GM18508 (cell line): ENCODE data around the gene HDAC9.
"Not testable (repeated sequence)": the region's sequence is repeated elsewhere in the genome, so short reads cannot be mapped to it uniquely, and the experiment has no call there.

Experiments
- ATAC-seq: cut with Tn5 transposase; IDR thresholded peaks from one replicate; pipeline ENCODE4 v1.9.1; 2021; ENCODE audit warnings: moderate number of reproducible peaks; ENCODE audit not compliant: insufficient read depth, unreplicated experiment

HDAC9 gene

DNA sequence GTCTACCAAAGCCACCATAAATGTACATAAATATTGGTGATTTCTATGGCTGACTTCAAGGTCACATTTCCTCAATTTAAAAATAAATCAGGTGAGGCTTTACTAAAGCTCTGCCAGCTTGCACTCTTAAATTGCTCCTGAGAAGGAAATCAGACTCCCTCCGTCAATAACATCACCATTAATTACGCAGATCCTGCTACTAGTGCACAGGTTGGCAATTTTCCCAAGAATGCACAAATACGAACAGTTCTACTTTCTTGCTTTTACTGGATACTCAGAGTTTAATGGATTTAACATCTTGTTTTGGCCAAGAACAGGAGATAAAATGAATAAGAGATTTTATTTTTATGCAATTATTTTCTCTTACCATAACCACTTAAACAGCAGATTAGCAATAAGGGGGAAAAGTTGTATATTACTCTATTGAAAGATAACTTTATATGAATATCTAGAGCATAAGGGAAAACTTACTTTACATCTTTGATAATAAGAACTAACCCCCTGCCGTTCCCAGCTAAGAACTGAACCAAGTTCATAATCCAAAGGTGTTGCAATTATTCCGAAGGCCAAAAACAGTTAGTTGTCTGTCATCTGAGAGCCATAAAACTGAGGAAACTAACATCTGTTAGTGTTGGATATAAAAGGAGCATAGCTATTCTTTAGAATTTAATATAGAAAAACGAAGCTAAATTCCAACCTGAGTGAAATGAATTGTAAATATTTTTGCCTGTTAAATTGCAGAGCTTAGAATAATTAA lies 481.3 kb downstream of the HDAC9 start:
- ATAC-seq = no peak

DNA sequence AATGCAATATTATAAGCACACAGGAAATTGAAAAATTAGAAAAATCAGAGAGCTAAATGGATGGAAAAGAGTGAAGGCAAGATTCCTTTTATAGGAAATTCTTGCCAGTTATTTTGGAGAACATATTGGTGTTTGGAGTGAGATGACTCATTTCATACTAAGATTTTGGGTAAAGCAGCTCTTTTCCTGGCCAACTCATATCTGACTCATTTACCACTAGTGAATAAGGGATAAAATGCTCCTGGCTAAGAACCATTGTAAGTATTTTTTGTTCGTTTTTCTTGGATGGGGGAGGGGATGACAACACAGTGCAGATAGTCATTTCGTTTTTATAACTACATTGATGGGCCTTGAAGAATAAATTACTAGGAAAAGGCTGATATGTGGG lies 482.6 kb downstream of the HDAC9 start:
- no peak for ATAC-seq

DNA sequence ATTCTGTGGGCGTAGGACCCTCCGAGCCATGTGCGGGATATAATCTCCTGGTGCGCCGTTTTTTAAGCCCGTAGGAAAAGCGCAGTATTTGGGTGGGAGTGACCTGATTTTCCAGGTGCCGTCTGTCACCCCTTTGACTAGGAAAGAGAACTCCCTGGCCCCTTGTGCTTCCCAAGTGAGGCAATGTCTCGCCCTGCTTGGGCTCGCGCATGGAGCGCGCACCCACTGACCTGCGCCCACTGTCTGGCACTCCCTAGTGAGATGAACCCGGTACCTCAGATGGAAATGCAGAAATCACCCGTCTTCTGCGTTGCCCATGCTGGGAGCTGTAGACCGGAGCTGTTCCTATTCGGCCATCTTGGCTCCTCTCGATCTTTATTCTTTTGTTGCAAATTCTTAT lies 495.2 kb downstream of the HDAC9 start:
- not testable (repeated sequence) for ATAC-seq

DNA sequence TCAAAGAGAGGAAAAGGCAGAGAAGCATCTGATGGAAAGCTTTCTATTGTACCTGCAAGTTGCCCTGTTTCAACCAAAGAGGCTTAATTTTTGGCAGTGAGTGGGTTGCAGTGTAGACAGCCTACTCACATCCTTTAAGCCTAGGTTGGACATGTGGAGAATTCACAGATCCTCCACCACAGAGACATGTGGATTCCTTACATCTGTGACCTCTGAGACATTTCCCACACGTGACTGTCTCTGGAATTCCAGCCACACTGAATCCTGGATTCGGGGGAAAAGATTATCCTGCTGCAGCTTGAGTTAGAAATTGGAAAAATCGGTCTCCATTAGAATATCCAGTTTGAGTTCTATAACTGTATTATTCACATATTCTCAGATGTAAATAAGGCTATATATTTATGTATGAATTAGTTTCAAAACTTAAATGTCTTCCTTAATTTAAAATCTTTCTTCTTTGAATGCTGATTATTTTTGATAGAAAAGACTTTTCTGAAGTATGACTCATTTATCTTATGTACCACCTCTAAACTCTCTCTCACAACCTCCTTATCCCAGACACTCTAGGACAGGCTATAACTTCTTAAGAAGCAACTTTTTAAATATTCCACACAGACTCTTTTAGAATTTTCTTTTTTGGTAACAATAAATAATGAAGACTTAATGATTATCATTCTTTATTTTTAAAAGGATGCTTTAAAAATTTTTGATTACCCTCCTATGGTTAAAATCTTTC lies 498.6 kb downstream of the HDAC9 start:
- ATAC-seq = no peak

DNA sequence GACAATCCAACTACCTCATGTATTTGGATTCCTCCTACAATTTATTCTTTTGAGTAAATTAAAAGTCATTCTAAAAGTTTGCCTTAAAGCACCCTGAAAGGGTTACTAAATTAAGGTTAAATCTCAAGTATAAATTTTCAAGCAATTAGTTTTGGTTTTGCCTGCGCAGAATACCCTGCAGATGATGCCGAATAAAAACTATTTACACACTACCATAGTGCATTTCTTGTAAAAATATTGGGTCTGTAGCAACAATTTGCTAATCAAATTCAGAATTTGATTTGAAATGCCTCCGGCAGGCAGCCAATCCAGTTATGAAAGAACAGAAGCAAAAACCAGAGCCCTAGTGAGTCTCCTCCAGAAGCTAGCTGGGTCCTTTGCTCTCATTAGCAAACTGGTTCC lies 499.7 kb downstream of the HDAC9 start:
- no peak for ATAC-seq

DNA sequence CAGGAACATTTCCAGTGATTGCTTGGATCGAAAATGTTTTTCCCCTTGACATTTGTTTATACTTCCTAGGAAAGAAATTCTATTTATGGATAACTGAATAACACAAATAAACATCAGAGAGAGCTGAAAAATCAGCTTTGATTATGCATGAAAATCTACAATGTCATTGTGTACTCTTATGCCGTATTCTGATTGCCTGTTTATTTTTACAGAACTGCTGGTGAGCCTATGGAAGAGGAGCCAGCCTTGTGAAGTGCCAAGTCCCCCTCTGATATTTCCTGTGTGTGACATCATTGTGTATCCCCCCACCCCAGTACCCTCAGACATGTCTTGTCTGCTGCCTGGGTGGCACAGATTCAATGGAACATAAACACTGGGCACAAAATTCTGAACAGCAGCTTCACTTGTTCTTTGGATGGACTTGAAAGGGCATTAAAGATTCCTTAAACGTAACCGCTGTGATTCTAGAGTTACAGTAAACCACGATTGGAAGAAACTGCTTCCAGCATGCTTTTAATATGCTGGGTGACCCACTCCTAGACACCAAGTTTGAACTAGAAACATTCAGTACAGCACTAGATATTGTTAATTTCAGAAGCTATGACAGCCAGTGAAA lies 500.4 kb downstream of the HDAC9 start:
- ATAC-seq = no peak

DNA sequence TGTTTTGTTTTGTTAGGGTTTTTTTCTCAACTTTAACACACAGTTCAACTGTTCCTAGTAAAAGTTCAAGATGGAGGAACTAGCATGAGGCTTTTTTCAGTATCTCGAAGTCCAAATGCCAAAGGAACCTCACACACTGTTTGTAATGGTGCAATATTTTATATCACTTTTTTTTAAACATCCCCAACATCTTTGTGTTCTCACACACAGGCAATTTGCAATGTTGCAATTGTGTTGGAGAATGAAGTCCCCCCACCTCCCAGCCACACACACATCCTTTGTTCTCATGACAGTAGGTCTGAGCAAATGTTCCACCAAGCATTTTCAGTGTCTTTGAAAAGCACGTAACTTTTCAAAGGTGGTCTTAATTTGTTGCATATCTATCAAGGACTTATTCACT lies 501.0 kb downstream of the HDAC9 start:
- no peak for ATAC-seq

DNA sequence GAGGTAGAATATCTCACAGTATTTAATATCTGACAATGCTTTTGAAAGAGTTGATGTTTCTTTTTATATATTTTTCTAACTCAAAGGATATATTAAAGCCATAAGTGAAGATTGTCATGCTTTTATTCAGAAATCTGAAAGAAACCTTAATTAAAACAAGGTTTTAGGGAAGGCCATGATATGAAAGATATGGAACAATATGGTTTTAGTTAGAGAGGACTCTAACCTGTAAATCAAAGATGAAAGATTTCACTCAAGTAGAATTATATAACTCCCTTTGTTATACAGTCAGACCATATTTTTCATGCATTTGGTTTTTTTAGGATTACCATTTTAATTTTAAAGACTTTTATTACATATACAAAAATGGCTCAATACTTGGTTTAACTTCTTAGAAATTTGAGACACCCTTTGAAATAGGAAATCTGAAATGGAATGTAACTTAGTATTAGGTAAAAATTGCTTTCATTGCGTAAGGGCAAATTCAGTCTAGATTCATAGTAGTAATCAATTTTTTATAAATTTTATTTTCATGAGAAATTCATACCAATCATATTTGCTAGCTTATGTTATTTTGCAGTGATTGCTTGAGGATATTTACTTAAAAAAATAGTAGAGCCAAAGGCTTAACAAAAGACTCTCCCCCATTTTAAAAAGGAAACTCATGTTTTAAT lies 502.1 kb downstream of the HDAC9 start:
- ATAC-seq = no peak

DNA sequence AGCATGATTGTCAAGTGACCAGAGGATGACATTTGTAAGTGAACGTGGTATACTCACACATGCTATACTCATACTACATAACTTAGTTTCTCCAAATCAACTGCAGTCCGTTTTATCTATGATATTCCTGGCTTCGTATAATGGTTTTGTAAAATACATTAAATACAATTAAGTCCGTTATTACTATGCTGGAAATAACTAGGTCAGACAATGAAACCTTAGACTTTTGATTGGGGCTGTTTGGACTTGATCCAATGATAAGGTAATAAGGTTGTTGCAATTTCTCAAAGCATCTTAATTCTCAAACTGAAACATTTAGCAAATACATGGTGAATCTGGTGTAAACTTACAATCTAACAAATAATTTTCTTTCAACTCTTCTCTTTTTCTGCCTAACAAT lies 504.9 kb downstream of the HDAC9 start:
- no peak for ATAC-seq

DNA sequence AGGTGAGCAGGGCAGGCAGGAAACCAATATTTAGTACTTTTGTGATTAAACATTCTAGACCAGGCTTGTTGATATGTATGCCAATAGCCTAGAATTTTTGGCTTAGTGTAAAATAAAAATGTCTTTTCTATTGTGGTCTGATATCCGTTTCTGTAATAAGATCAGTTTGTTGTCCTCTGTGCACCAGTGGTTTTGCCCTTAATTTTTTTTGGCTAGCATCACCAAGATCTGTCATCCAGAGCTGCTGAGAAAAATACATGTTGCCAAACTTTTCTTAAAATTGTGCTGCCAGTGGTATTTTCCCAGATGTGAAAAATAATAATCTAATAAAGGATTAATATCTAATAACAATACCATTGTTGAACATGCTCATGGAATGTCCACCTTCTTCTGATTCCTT lies 506.3 kb downstream of the HDAC9 start:
- ATAC-seq = no peak

DNA sequence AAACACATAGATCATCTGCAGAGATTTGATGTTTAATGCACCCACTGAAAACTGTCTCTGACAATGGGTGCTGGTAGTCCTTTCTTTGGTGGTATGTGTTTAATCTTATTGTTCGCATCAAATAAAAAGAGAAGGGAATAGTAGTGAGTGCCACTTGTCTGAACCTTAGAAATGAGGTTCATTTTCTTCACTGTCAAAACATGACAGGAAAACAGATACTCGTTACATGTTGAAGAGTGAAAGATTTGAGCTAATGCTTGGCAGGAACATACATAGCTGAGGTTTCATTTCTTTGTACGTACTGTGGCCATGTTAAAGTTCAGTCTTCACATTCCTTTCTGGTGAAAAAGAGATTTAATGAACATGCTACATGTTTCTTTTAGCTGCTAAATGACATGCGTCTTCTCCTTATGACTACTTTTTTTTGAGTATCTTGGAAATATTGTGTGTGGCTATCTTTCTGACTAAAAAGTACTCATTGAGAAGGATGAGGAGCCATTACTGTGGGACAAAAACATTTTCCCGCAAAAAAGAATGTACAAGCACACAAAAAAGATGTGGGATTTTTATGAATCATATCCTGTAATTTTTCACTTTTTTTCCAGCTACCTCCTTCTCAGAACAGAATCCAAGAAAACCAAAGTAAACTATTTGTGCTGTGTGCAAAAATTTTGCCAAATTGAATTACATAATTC lies 513.8 kb downstream of the HDAC9 start:
- no peak for ATAC-seq

DNA sequence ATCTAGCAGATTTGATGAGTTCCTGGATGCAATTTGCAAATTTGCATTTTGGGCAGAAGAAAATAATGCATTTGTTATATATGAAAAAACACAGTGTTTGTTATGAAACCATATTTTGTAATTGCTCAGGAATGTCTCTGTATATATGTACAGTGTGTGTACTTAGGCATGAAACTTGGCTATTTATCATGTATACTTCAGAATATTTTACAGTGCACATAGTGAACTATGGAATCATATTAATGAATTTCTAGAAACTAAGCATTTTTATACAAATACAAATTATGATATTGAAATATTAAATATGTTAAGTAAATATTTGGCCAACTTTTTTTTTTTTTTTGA lies 514.4 kb downstream of the HDAC9 start:
- ATAC-seq = no peak

DNA sequence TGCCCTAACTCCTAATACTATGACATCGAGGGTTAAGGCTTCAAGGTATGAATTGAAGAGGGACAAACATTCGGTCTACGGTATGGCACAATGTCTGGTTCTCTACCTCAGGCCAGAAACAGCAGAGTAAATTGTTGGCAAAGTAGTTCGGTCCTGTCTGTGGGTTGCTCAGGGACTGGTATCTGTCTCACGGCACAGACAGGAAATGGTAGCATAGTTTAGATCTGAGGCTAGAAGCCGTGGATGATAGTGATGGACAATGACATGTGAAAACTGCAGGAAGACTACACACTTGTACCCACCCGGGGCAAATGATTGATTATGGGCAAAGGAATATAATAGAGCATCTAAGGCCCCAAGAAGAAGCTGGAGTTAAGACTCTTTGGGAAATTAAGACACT lies 515.7 kb downstream of the HDAC9 start:
- no peak for ATAC-seq

DNA sequence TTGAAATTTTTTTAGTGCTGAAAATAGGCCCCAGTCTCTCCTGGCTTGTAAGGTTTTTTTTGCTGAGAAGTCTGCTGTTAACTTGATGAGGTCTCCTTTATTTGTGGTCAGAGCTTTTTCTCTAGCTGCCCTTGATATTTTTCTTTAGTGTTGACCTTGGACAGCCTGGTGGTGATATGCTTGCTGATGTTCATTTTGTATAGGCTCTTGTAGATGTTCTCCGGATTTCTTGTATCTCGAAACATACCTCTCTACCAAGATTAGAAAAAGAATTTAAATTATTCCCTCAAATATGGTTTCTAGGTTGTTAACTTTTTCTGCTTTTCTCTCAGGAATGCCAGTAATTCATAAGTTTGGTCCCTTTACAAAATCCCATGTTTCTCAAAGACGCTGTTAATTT lies 519.5 kb downstream of the HDAC9 start:
- ATAC-seq = no peak

DNA sequence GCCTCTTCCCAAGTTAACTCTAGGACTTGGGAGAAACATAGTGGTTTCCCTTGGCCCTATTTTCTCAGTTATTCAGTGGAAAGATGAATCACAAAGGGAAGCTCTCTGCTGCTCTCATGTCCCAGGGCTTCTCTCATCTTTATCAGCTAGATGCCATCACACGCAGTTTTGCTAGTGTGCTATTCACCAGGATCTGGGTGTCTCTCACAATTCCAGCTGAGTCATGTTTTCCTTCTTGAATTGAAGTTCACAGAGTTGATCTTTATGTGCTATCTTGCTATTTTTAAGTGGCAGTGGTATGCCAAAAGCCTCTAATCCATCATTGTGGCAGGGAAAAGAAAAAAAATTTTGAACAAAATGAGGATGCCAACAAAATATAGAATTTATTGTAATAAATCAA lies 520.6 kb downstream of the HDAC9 start:
- ATAC-seq = no peak

DNA sequence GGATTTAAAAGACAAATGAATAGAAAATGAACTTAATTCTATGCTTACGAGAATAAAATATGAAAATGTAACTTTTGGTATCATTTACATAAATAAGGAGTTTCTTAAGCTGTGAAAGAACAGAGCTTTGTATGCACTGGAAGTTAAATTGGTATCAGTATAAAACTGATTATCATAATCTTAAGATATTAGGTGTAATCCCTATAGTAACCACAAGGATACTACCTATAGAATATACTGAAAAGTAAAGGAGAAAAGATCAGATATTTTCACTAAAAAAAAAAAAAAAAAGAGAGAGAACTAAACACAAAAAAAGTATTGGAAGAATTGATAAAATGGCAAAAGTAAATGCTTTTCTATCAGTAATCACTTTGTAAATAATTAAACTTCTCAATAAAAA lies 521.8 kb downstream of the HDAC9 start:
- ATAC-seq = no peak

DNA sequence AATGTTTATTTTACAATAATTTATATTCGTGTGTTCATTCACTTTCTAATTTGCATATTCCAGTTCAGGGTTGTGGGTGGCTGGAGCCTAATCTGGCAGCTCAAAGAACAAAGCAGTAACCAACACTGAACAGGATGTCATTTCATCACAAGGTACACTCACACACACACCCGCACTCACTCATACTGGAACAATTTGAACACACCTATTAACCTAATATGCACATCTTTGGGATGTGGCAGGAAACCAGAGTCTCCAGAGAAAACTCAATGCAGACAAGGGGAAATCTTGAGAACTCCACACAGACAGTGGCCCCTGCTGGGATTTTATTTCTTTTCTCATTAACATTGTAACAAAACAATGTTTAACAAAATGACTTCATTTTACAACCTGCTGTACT lies 524.5 kb downstream of the HDAC9 start:
- no peak for ATAC-seq

DNA sequence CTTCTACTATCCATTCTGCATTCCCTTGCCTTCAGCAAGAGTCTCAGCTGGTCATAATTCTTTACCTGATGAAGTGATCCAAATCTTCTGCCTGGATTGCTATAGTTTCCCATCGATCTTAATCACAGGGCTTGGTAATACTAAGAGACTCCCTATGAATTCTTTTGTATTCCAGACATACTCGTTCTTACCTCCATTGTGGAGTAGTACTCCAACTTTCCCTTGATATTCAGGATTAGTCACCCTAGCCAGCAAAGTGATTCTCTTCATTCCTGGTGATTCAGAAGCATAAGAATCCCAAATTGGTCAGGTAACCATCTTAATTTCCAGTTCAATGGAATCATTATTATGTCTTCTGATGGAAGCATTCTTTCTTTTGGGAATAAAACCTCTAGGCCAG lies 525.2 kb downstream of the HDAC9 start:
- ATAC-seq = no peak

DNA sequence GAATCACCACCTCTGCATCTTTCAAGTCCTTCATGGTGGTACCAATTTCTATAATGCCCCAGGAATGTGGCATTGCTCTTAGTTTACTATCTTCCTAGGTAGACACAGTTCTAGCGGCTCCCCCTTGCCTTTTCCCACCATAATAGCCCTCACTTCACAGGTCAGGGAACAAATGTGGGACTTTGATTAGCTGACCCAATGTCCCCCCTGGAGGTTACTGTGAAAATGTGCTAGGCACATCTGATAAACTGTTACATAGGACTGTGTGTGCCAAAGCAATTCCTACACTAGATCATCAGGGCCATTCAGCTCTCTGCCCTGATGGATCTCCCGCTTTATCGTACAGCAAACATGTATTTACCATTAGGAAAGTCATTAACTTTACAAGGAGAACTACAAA lies 527.9 kb downstream of the HDAC9 start:
- no peak for ATAC-seq

DNA sequence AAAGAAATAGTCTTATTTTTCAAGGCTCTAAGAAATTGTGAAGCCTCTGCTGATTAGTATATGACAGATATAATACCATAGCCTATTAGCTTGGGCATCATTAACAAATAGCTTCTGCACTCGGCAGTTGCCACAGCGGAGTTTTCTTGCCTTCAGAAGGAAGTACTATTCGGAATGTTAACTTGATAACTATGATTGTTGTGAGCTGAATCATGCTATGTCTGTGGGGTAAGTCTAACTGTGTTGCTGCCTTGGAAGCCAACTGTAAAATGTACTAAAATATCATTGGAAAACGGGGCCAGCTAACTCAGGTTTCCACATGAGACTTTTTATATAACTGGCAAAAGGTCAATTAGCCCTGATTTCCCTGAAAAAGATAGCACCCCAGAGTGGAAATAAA lies 528.7 kb downstream of the HDAC9 start:
- ATAC-seq = no peak

DNA sequence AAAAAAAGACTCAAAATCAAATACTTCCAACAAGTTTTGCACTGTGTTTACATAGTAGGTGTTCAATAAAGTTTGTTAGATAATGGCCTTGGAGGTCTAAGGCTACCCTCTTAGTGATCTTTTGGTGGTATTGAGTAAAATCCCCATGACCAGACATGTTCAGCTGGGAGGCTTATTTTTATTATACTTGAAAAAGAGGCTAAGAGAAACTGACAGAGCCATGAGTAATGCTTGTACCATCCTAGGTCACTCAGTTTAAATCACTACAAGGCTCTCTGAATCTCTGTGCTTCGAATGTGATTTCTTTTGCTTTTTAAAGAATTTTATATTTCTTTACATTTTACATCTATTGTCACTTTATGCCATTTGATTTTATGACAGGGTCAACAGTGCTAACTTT lies 531.3 kb downstream of the HDAC9 start:
- ATAC-seq = no peak
